ENCODE data around the gene FBXL12. TPM values are rescaled to one million over a fixed set of nuclear protein-coding genes. Genes with fewer than 3 reads are reported as not detected.
A peak's percentile ranks its signal among the peaks of the same experiment; 100 is the strongest.
"Not testable (repeated sequence)": the region's sequence is repeated elsewhere in the genome, so short reads cannot be mapped to it uniquely, and the experiment has no call there.

The FBXL12 gene
- polyA plus RNA-seq, 1 donor, result 27.2 TPM

DNA sequence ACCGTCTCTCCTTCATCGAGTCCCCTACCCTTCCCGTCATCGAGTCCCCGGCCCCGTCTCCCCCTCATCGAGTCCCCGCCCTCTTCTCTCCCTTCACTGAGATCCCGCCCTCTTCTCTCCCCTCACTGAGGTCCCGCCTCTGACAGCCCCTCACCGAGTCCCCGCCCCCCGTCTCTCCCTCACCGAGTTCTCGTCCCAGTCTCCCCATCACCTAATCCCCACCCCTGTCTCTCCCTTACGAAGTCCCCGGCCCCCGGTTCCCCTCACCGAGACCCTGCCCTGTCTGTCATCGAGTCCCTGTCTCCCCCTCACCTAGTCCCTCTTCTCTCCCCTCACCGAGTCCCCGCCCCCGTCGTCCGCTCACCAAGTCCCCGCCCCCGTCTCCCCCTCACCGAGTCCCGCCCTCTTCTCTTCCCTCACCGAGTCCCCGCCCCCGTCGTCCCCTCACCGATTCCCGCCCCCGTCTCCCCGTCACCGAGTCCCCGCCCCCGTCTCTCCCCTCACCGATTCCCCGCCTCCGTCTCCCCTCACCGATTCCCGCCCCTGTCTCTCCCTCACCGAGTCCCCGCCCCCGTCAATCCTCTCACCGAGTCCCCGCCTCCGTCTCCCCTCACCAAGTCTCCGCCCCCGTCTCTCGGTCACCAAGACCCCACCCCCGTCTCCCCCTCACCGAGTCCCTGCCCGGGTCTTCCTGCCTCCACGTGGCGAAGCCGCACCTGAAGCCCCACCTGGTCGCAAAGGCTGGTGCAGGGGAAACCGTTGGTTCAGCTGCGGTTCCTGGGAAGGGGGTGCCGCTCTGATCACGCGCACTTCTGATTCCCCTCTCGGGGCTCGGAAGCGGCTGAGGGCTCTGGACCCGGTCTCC, 26.4 kb downstream of the FBXL12 start:
- DNase-seq (ENCODE audit: low read depth), result peak; percentile 80

DNA sequence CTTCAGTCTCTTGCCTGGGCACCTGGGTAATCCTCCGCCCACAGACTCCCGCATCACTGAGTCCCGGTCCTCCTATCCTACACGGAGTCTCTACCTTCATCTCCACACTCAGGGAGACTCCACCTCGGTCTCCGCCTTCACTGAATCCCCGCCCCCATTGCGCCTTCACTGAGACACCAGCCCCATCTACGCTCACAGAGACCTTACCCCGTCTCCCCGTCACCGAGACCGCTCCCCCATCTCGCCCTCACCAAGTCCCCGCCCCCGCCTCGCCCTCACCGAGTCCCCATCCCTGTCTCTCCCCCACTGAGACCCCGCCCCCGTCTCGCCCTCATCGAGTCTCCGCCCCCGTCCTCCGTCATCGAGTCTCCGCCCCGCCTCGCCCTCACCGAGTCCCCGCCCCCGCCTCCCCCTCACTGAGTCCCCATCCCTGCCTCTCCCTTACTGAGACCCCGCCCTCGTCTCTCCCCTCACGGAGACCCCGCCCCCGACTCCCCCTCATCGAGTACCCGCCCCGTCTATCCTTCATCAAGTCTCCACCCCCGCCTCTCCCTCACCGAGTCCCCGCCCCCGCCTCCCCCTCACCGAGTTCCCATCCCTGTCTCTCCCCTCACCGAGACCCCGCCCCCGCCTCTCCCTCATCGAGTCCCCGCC, 27.2 kb downstream of the FBXL12 start:
- peak; percentile 76 for DNase-seq (ENCODE audit: low read depth)

DNA sequence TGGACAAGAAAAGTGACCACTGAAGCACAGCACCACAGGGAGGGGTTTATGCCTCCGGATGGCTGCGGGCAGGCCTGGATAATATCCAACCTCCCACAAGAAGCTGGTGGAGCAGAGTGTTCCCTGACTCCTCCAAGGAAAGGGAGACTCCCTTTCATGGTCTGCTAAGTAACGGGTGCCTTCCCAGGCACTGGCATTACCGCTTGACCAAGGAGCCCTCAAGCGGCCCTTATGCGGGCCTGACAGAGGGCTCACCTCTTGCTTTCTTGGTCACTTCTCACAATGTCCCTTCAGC, 27.9 kb downstream of the FBXL12 start:
- not testable (repeated sequence) for DNase-seq (ENCODE audit: low read depth)

DNA sequence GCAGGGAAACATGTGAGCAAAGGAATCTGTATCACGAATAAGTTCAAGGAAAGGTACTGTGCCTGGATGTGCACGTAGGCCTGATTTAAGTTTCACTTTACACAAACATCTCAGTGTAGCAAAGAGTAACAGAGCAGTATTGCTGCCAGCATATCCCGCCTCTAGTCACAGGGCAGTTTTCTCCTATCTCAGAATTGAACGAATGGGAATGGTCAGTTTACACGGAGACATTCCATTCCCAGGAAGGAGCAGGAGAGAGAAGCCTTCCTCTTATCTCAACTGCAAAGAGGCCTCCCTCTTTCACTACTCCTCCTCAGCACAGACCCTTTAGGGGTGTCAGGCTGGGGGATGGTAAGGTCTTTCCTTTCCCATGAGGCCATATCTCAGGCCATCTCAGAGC, 29.3 kb downstream of the FBXL12 start:
- not testable (repeated sequence) for DNase-seq (ENCODE audit: low read depth)

DNA sequence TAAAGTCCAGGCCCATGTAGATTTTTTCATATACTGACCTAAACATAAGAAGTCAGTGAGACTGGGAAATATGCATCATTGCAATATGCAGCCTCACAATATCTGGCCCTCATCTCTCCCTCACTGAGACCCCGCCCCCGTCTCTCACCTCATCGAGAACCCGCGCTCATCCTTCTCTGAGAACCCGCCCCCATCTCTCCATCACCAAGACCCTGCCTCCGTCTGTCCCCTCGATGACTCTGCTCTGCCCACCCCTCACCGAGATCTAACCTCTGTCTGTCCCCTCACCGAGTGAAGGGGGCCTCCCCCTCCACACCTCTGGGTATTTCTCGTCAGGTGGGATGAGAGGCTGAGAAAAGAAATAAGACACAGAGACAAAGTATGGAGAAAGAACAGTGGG, 29.8 kb downstream of the FBXL12 start:
- DNase-seq (ENCODE audit: low read depth), result no peak

DNA sequence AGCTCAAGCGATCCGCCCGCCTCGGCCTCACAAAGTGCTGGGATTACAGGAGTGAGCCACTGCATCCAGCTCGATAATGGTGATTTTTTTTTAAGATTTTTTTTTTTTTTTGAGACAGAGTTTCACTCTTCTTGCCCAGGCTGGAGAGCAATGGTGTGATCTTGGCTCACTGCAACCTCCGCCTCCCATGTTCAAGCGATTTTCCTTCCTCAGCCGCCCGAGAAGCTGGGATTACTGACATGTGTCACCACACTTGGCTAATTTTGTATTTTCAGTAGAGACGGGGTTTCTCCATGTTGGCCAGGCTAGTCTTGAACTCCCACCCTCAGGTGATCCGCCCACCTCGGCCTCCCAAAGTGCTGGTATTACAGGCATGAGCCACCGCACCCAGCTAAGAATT, 30.3 kb downstream of the FBXL12 start:
- DNase-seq (ENCODE audit: low read depth), result not testable (repeated sequence)

DNA sequence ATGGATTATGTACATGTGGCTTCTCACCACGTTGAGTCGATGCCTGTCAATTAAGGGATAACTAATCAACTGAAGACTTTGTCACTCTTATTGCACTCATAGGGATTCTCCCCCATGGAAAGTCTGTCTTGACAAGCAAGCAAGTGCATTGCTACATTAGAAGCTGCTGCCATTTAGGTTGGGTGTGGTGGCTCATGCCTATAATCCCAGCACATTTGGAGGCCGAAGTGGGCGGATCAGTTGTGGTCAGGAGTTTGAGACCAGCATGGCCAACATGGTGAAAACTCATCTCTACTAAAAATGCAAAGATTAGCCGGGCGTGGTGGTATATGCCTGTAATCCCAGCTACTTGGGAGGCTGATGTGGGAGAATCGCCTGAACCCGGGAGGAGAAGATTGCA, 32.1 kb downstream of the FBXL12 start:
- DNase-seq (ENCODE audit: low read depth), result no peak

DNA sequence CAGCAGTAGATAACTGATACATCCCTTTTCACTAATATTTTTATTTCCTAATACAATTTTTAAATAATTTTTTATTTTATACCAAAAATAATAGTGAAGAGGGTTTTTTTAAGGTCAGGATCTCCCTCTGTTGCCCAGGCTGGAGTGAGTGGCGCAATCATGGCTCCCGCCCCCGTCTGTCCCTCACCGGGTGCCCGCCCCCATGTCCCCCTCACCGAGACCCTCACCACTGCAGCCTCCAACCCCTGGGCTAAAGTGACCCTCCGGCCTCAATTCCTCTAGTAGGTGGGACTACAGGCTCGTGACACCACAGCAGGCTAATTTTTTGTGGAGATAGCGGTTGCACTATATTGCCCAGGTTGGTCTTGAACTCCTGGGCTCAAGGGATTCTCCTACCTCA, 32.5 kb downstream of the FBXL12 start:
- DNase-seq (ENCODE audit: low read depth), result no peak

DNA sequence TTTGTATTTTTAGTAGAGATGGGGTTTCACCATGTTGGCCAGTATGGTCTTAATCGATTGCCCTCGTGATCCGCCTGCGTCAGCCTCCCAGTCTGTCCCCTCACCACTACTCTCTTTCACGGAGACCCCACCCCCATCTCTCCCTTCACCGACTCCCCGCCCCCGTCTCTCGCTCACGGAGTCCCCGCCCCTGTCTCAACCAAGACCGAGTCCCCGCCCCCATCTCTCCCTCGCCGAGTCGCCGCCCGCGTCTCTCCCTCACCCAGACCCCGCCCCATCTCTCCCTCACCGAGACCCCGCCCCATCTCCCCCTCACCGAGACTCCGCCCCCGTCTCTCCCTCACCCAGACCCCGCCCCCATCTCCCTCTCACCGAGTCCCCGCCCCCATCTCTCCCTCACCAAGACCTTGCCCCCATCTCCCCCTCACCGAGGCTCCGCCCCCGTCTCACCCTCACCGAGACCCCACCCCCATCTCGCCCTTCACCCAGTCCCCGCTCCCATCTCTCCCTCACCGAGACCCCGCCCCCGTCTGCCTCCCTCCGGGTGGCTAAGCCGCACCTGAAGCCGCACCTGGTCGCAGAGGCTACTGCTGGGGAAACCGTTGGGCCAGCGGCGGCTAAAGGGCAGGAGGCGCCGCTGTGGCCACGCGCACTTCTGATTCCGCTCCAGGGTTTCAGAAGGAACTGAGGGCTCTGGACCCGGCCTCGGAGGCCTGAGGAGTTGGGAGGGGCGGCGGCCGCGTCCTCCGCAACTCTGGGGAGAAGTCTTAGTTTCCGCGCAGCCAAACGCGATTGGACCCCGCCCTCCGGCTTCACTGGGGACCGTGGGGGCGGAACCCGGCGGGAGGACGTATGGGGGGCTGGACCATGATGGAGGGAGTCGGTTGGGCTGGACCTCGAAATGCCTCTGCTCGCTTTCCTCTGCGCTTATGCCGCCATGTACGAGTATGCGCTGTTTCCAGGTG, 33.2 kb downstream of the FBXL12 start:
- DNase-seq (ENCODE audit: low read depth), result peak; percentile 81

DNA sequence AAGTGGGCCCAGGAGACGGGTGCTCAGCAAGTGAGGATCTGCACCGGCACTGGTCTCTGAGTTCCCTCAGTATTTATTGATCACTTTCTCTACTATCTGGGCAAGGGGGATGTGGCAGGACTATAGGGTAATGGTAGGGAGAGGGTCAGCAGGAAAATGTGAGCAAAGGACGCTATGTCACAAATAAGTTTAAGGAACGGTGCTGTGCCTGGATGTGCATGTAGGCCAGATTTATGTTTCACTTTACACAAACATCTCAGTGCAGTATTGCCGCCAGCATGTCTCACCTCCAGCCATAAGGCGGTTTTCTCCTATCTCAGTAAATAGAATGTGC, 34.7 kb downstream of the FBXL12 start:
- not testable (repeated sequence) for DNase-seq (ENCODE audit: low read depth)

DNA sequence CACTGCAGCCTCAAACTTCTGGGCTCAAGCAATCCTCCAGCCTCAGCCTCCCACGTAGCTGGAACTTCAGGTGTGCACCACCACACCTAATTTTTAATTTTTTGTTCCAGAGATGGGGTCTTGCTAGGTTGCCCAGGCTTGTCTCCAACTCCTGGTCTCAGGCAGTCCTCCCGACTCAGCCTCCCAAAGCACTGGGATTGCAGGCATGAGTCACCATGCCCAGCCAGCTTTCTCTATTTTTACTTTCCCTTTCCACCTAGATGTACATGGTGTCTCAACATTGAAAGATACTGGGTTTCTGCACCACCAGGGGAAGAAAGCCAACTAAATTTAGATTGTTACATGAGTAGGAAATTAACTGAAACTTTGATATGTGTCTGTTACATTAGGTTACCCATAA, 36.5 kb downstream of the FBXL12 start:
- DNase-seq (ENCODE audit: low read depth), result no peak

DNA sequence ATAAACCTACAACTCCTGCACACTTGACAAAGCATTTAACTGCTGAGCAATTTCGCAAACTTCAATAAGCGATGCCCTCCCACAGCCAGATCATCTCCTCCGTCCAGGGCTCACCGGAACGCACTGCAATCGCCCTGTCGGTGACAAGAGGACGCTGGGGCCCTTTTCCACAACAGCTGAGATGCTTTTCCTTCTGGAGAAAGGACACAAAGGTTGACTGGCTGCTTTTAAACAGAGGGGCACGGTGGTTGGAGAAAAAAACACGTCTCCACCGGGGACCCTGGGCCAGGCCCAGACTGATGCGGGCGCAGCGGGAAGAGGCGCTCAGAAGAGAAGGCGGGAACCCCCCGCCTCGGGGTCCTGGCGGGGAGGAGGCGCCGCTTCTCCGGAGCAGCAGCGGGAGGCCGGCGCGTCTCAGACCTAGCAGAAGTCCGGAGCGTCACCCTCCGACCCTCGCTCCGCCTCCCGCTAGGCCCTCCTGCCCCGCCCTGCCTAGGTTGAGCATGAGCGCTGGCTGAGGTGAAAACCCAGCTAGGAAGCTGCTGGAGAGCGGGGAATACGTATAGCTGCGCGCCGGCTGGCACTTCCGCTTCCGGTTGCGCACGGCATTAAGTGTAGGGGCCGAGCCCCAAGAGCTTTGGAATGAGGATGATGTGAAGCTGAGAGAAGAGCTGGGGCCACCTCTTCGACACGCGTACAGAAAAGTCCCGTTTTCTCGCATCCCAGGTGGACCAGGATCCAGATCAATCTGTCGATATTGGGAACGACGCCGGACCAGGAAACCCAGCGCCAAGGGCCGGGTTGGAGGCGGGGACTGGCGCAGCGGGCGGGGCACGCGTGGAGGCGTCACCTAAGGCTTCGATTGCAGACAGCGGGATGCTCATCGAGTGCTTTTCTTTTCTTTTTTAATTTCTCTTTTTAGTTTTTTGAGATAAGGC, 50.4 kb downstream of the FBXL12 start, which contains the start of gene ZNF846:
TSS of gene ZNF846 (minus strand) at position 564 of the 938 bp plus-strand sequence. CDS start 3,788 bp downstream, outside the sequence.
- DNase-seq (ENCODE audit: low read depth), result peak; percentile 89

Other genes with a start within 250 kb of the FBXL12 start
- gene ZNF121, start 234.6 kb downstream of the FBXL12 start, polyA plus RNA-seq (ENCODE audit: insufficient read length), result 9.9 TPM
- gene ZNF561, start 197.8 kb downstream of the FBXL12 start, polyA plus RNA-seq (ENCODE audit: insufficient read length), result 30.2 TPM
- 16.2 TPM for gene ZNF562, start 144.0 kb downstream of the FBXL12 start, polyA plus RNA-seq (ENCODE audit: insufficient read length)
- 11.8 TPM for gene ZNF846, start 50.3 kb downstream of the FBXL12 start, polyA plus RNA-seq (ENCODE audit: insufficient read length)
- 164 TPM for gene UBL5, start 8.8 kb upstream of the FBXL12 start, polyA plus RNA-seq (ENCODE audit: insufficient read length)
- gene PIN1, start 16.2 kb upstream of the FBXL12 start, polyA plus RNA-seq (ENCODE audit: insufficient read length), result 71.0 TPM
- 29.8 TPM for gene OLFM2, start 117.4 kb upstream of the FBXL12 start, polyA plus RNA-seq (ENCODE audit: insufficient read length)
- 67.4 TPM for gene COL5A3, start 191.4 kb upstream of the FBXL12 start, polyA plus RNA-seq (ENCODE audit: insufficient read length)
- not detected for gene RDH8, start 194.4 kb upstream of the FBXL12 start, polyA plus RNA-seq (ENCODE audit: insufficient read length)